Effector memory CD4-positive, alpha-beta T cell (primary cell): ENCODE measurements around the gene IMMT.
"Not testable (repeated sequence)": the region's sequence is repeated elsewhere in the genome, so short reads cannot be mapped to it uniquely, and the experiment has no call there.

Experiments
- DNase-seq, 3 donors: peaks; one replicate each; pipeline ENCODE4 v3.0.0-alpha.2; 2020
- H3K27ac ChIP-seq: 2 replicates; pipeline ENCODE4 v1.7.0; 2013; ENCODE audit warnings: mild to moderate bottlenecking, low read length, moderate library complexity; ENCODE audit not compliant: insufficient read depth, poor library complexity, severe bottlenecking
- H3K27me3 ChIP-seq: replicated peaks from 2 replicates; pipeline ENCODE4 v1.7.0; 2013; ENCODE audit warnings: mild to moderate bottlenecking, low read length; ENCODE audit not compliant: insufficient read depth, control insufficient read depth, poor library complexity, severe bottlenecking
- H3K36me3 ChIP-seq: 2 replicates; pipeline ENCODE4 v1.7.0; 2013; ENCODE audit warnings: mild to moderate bottlenecking, low read length, moderate library complexity; ENCODE audit not compliant: control insufficient read depth, insufficient read depth
- H3K4me1 ChIP-seq: 2 replicates; pipeline ENCODE4 v1.7.0; 2013; ENCODE audit warnings: low read length, mild to moderate bottlenecking; ENCODE audit not compliant: control insufficient read depth, insufficient read depth, poor library complexity, severe bottlenecking
- H3K4me3 ChIP-seq: 2 replicates; pipeline ENCODE4 v1.7.0; 2013; ENCODE audit warnings: low read length, low read depth, mild to moderate bottlenecking; ENCODE audit not compliant: insufficient read depth, poor library complexity, severe bottlenecking
- H3K9me3 ChIP-seq: 2 replicates; pipeline ENCODE4 v1.7.0; 2013; ENCODE audit warnings: mild to moderate bottlenecking, low read length, moderate library complexity; ENCODE audit not compliant: control insufficient read depth

The IMMT gene

GRCh38 chr2:86202336-86202692 is 7.1 kb upstream of the IMMT start:
- Histone ChIP-seq H3K27ac (no peak overlapping the region), H3K27me3 (no peaks in the 10 kb centered on the region), H3K36me3 (peaks cover 10% of the 10 kb centered on the region), H3K9me3 (no peaks in the 10 kb centered on the region), H3K4me3 (no peak overlapping the region), H3K4me1 (no peaks in the 10 kb centered on the region)
- no peak for DNase-seq

GRCh38 chr2:86201671-86202335 is 6.5 kb upstream of the IMMT start:
- DNase-seq, result no peak
- Histone ChIP-seq H3K27me3 (no peaks in the 10 kb centered on the region), H3K27ac (no peak overlapping the region), H3K4me3 (no peak overlapping the region), H3K4me1 (no peaks in the 10 kb centered on the region), H3K9me3 (no peaks in the 10 kb centered on the region), H3K36me3 (peaks cover 6% of the 10 kb centered on the region)

GRCh38 chr2:86200564-86200963 is 5.3 kb upstream of the IMMT start:
- not testable (repeated sequence) for H3K9me3 ChIP-seq, H3K27me3 ChIP-seq, H3K36me3 ChIP-seq, DNase-seq, H3K4me3 ChIP-seq, H3K4me1 ChIP-seq, H3K27ac ChIP-seq

- peaks cover under 1% of the 10 kb centered on the region for H3K4me1 ChIP-seq
- peak overlapping the region; percentile 67 for H3K27ac ChIP-seq
- no peaks in the 10 kb centered on the region for H3K36me3 ChIP-seq
- no peaks in the 10 kb centered on the region for H3K9me3 ChIP-seq
- DNase-seq, result no peak
- no peaks in the 10 kb centered on the region for H3K27me3 ChIP-seq
- H3K4me3 ChIP-seq, result peak overlapping the region; percentile 82
Measured at GRCh38 chr2:86199834-86200177, 4.5 kb upstream of the IMMT start.

GRCh38 chr2:86195808-86196387 is 636 bp upstream of the IMMT start:
- Histone ChIP-seq H3K27ac (peak overlapping the region; percentile 96), H3K4me3 (peak overlapping the region; percentile 92), H3K4me1 (peaks cover 16% of the 10 kb centered on the region), H3K27me3 (no peaks in the 10 kb centered on the region), H3K36me3 (no peaks in the 10 kb centered on the region), H3K9me3 (no peaks in the 10 kb centered on the region)
- DNase-seq, result no peak

- no peaks in the 10 kb centered on the region for H3K36me3 ChIP-seq
- H3K27ac ChIP-seq, result peak overlapping the region; percentile 96
- H3K4me1 ChIP-seq, result peaks cover 16% of the 10 kb centered on the region
- peak overlapping the region; percentile 92 for H3K4me3 ChIP-seq
- DNase-seq, result no peak
- no peaks in the 10 kb centered on the region for H3K27me3 ChIP-seq
- H3K9me3 ChIP-seq, result no peaks in the 10 kb centered on the region
Measured at GRCh38 chr2:86194751-86195054, 559 bp downstream of the IMMT start.

GRCh38 chr2:86193901-86194567 is 1.2 kb downstream of the IMMT start:
- peak overlapping the region; percentile 96 for H3K27ac ChIP-seq
- H3K27me3 ChIP-seq, result no peaks in the 10 kb centered on the region
- peak overlapping the region; percentile 92 for H3K4me3 ChIP-seq
- H3K36me3 ChIP-seq, result no peaks in the 10 kb centered on the region
- no peak for DNase-seq
- H3K9me3 ChIP-seq, result no peaks in the 10 kb centered on the region
- peaks cover 16% of the 10 kb centered on the region for H3K4me1 ChIP-seq

GRCh38 chr2:86189782-86190416 is 5.4 kb downstream of the IMMT start:
- peaks cover 32% of the 10 kb centered on the region for H3K4me1 ChIP-seq
- DNase-seq, result no peak
- H3K27me3 ChIP-seq, result no peaks in the 10 kb centered on the region
- no peak overlapping the region for H3K4me3 ChIP-seq
- no peaks in the 10 kb centered on the region for H3K36me3 ChIP-seq
- no peak overlapping the region for H3K27ac ChIP-seq
- H3K9me3 ChIP-seq, result no peaks in the 10 kb centered on the region

- Histone ChIP-seq H3K36me3 (no peaks in the 10 kb centered on the region), H3K4me3 (no peak overlapping the region), H3K9me3 (no peaks in the 10 kb centered on the region), H3K27me3 (no peaks in the 10 kb centered on the region), H3K27ac (peak overlapping the region; percentile 66), H3K4me1 (peaks cover 22% of the 10 kb centered on the region)
- no peak for DNase-seq
Measured at GRCh38 chr2:86186431-86186830, 8.8 kb downstream of the IMMT start.

- H3K4me3 ChIP-seq, result peak overlapping the region; percentile 36
- peak overlapping the region; percentile 66 for H3K27ac ChIP-seq
- no peak for DNase-seq
Measured at GRCh38 chr2:86185517-86186212, 9.6 kb downstream of the IMMT start.

More at GRCh38 chr2:86185517-86186212, 9.6 kb downstream of the IMMT start:
- Histone ChIP-seq H3K9me3 (no peaks in the 10 kb centered on the region), H3K4me1 (peaks cover 22% of the 10 kb centered on the region), H3K36me3 (no peaks in the 10 kb centered on the region), H3K27me3 (no peaks in the 10 kb centered on the region)
